HepG2 (cell line): ENCODE measurements around the gene RNF208. TPM values are rescaled to one million over a fixed set of nuclear protein-coding genes. Genes with fewer than 3 reads are reported as not detected.

Experiments used
- ATAD3A ChIP-seq: sonication (generic); formaldehyde crosslinking; IDR thresholded peaks from 2 replicates; pipeline ENCODE4 v1.4.0; 2020; ENCODE audit warnings: missing genetic modification reagents
- BATF2 ChIP-seq: sonication (generic); formaldehyde crosslinking; IDR thresholded peaks from 2 replicates; pipeline ENCODE4 v1.8.0; 2022; ENCODE audit warnings: mild to moderate bottlenecking, missing genetic modification reagents, moderate library complexity
- CBX5 ChIP-seq: sonication (generic); formaldehyde crosslinking; IDR thresholded peaks from 2 replicates; pipeline ENCODE4 v1.4.0; 2020; ENCODE audit warnings: missing genetic modification reagents, borderline replicate concordance
- CREB1 ChIP-seq, 2 experiments: fragments of 450-650 bp in 1 of 2; IDR thresholded peaks; 2 replicates each; pipeline ENCODE4 v1.6.1; 2016 to 2017; ENCODE audit warnings: control low read depth in 1 of 2, mild to moderate bottlenecking in 1 of 2, missing compliant biosample characterization in 1 of 2, missing genetic modification characterization in 1 of 2
- HMGXB4 ChIP-seq, 2 experiments: sonication (generic) in 1 of 2; formaldehyde crosslinking in 1 of 2; IDR thresholded peaks; 2 replicates each; pipeline versions ENCODE4 v1.4.0 to v1.6.1; 2018 to 2020; ENCODE audit warnings: missing genetic modification reagents in 2 of 2, borderline replicate concordance in 1 of 2, low read depth in 1 of 2, mild to moderate bottlenecking in 1 of 2, missing biosample characterization in 1 of 2
- HOXA3 ChIP-seq: sonication (generic); formaldehyde crosslinking; IDR thresholded peaks from 2 replicates; pipeline ENCODE4 v1.5.0; 2020; ENCODE audit warnings: missing genetic modification reagents
- HOXA7 ChIP-seq: sonication (generic); formaldehyde crosslinking; IDR thresholded peaks from 2 replicates; pipeline ENCODE4 v1.8.1; 2022; ENCODE audit warnings: mild to moderate bottlenecking, missing genetic modification reagents, moderate library complexity
- IRF2 ChIP-seq: IDR thresholded peaks from 2 replicates; pipeline ENCODE4 v1.6.1; 2018; ENCODE audit warnings: missing genetic modification reagents, missing compliant biosample characterization
- ISX ChIP-seq: sonication (generic); formaldehyde crosslinking; conservative IDR thresholded peaks from 2 replicates; pipeline ENCODE4 v1.5.0; 2020; ENCODE audit warnings: missing genetic modification reagents
- RARA ChIP-seq: IDR thresholded peaks from 2 replicates; pipeline ENCODE4 v1.6.1; 2016; ENCODE audit warnings: missing genetic modification reagents, missing compliant biosample characterization
- SUZ12 ChIP-seq: fragments of 150-350 bp; IDR thresholded peaks from 2 replicates; pipeline ENCODE4 v1.6.1; 2014; ENCODE audit warnings: low read depth, low read length
- TEAD3 ChIP-seq: optimal IDR thresholded peaks from 2 replicates; pipeline ENCODE3; 2016; ENCODE audit warnings: borderline replicate concordance
- ZBTB25 ChIP-seq: IDR thresholded peaks from 2 replicates; pipeline ENCODE4 v1.6.1; 2018; ENCODE audit warnings: missing genetic modification reagents
- ZFP36 ChIP-seq: fragments of 150-350 bp; IDR thresholded peaks from 2 replicates; pipeline ENCODE4 v1.6.1; 2018; ENCODE audit warnings: borderline replicate concordance, low read length, low read depth; ENCODE audit not compliant: partially characterized antibody
- ZFP41 ChIP-seq: sonication (generic); formaldehyde crosslinking; IDR thresholded peaks from 2 replicates; pipeline ENCODE4 v1.4.0; 2020; ENCODE audit warnings: mild to moderate bottlenecking, missing genetic modification reagents, borderline replicate concordance
- ZNF136 ChIP-seq: sonication (generic); formaldehyde crosslinking; IDR thresholded peaks from 2 replicates; pipeline ENCODE4 v1.8.1; 2022; ENCODE audit warnings: low read depth, mild to moderate bottlenecking, moderate library complexity, missing genetic modification reagents
- ZNF251 ChIP-seq: sonication (generic); formaldehyde crosslinking; IDR thresholded peaks from 2 replicates; pipeline ENCODE4 v1.9.0; 2021; ENCODE audit warnings: mild to moderate bottlenecking, missing genetic modification reagents
- ZNF33B ChIP-seq: sonication (generic); formaldehyde crosslinking; IDR thresholded peaks from 2 replicates; pipeline ENCODE4 v1.5.1; 2020; ENCODE audit warnings: mild to moderate bottlenecking, missing genetic modification reagents
- ZNF354B ChIP-seq: sonication (generic); formaldehyde crosslinking; IDR thresholded peaks from 2 replicates; pipeline ENCODE4 v1.8.0; 2022; ENCODE audit warnings: mild to moderate bottlenecking, missing genetic modification reagents
- ZNF367 ChIP-seq: sonication (generic); formaldehyde crosslinking; IDR thresholded peaks from 2 replicates; pipeline ENCODE4 v1.4.0; 2020; ENCODE audit warnings: missing genetic modification reagents, borderline replicate concordance
- ZNF44 ChIP-seq: sonication (generic); formaldehyde crosslinking; IDR thresholded peaks from 2 replicates; pipeline ENCODE4 v1.5.1; 2020; ENCODE audit warnings: mild to moderate bottlenecking, missing genetic modification reagents
- ZNF446 ChIP-seq: sonication (generic); formaldehyde crosslinking; IDR thresholded peaks from 2 replicates; pipeline ENCODE4 v1.5.0; 2020; ENCODE audit warnings: mild to moderate bottlenecking, missing genetic modification reagents
- polyA plus RNA-seq, 8 experiments: library from polyadenylated mRNA; depleted of rRNA in 3 of 8; stranded (reverse) in 7 of 8; unstranded in 1 of 8; fragments of >200 nt; fragmentation: Illumina TruSeq in 4 of 8; extraction: Trizol in 4 of 8; gene quantifications; 2 replicates each; pipeline versions ENCODE4 v1.2.1 to v1.2.3, GENCODE V29; 2011 to 2016; ENCODE audit warnings: low read depth in 4 of 8, missing spikeins in 1 of 8, mixed read lengths in 1 of 8; ENCODE audit not compliant: insufficient read depth in 1 of 8
- total RNA-seq, 5 experiments: library from RNA; depleted of rRNA; stranded (reverse); fragments of >200 nt; fragmentation: Illumina TruSeq; extraction: Trizol; gene quantifications; 2 replicates each; pipeline ENCODE4 v1.2.3, GENCODE V29; 2016; ENCODE audit warnings: low read depth in 1 of 5
- TF ChIP-seq, protein P1 (sequence below): sonication (generic); formaldehyde crosslinking; IDR thresholded peaks from 2 replicates; pipeline ENCODE4 v1.5.0; 2020; ENCODE audit warnings: missing genetic modification reagents, mild to moderate bottlenecking, borderline replicate concordance
- TF ChIP-seq, protein P2 (sequence below): sonication (generic); formaldehyde crosslinking; IDR thresholded peaks from 2 replicates; pipeline ENCODE4 v1.8.1; 2023; ENCODE audit warnings: mild to moderate bottlenecking, moderate library complexity, missing genetic modification reagents

RNF208 gene
- total and polyA plus RNA-seq, 2 of the 13 experiments (the other 11 are each of a cell fraction or from before 2014, with no cell fraction given) = 1.6 to 2.1 TPM

DNA sequence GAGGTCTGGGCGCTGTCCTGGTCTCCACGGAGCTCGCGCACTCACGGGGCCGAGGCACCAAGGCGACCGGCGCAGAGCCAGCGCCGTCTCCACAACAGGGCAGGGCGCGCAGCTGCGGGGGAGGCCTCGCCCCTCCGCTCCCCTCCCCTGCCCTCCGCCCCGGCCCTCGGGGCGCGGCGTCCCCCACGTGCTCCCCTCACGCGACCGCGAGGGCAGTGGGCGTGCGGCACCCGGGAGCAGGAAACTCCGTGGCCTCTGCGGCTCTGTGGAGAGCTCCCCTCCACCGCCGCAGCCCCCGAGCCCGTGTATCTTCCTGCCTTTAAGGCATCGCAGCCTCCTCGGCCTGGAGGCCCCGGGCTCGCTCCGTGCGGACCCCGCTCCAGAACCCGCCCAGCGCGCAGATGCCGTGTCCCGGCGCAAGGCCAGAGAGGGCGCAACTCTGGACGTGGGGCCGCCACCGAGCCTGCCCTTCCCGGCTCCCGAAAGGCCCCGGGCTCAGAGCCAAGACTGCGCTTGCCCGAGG lies 18.3 kb upstream of the RNF208 start (continued):
- TF ChIP-seq HOXA3 (CRISPR knock-in tag) (peak; percentile 61), BATF2 (CRISPR knock-in tag) (0 out of 2 replicates have a peak, but pooled peaks have one; percentile 69), HMGXB4 (CRISPR knock-in tag; IDR thresholded peaks at IDR 0.05; ENCODE audit: borderline replicate concordance in 1 of 2, low read depth in 1 of 2) (peak; percentile 85 to 95; a peak in 3 of 4 replicates), RARA (CRISPR knock-in tag) (peak; percentile 42), CREB1 (IDR thresholded peaks at IDR 0.05) (no peak), CREB1 (CRISPR knock-in tag; IDR thresholded peaks at IDR 0.05) (no peak), ISX (no peak), HOXA7 (CRISPR knock-in tag) (no peak), ZNF367 (no peak), ZNF251 (CRISPR knock-in tag) (no peak), CBX5 (CRISPR knock-in tag) (no peak), IRF2 (CRISPR knock-in tag) (no peak), ZNF136 (no peak), ATAD3A (no peak), ZNF354B (CRISPR knock-in tag) (no peak), ZNF446 (CRISPR knock-in tag) (peak; percentile 89), ZBTB25 (CRISPR knock-in tag) (peak; percentile 96), ZNF33B (CRISPR knock-in tag) (peak; percentile 58; the same call in 1 of the 2 replicates), SUZ12 (no peak), TEAD3 (CRISPR knock-in tag) (no peak), ZNF44 (peak; percentile 70; the same call in 1 of the 2 replicates), ZFP36 (no peak), ZFP41 (CRISPR knock-in tag) (peak; percentile 84; the same call in 1 of the 2 replicates)
- TF ChIP-seq, protein P1, sequence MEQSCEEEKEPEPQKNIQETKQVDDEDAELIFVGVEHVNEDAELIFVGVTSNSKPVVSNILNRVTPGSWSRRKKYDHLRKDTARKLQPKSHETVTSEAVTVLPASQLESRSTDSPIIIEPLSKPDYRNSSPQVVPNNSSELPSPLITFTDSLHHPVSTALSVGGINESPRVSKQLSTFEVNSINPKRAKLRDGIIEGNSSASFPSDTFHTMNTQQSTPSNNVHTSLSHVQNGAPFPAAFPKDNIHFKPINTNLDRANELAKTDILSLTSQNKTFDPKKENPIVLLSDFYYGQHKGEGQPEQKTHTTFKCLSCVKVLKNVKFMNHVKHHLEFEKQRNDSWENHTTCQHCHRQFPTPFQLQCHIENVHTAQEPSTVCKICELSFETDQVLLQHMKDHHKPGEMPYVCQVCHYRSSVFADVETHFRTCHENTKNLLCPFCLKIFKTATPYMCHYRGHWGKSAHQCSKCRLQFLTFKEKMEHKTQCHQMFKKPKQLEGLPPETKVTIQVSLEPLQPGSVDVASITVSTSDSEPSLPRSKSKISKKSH = no peak; the same call in 1 of the 2 replicates
- TF ChIP-seq, protein P2, sequence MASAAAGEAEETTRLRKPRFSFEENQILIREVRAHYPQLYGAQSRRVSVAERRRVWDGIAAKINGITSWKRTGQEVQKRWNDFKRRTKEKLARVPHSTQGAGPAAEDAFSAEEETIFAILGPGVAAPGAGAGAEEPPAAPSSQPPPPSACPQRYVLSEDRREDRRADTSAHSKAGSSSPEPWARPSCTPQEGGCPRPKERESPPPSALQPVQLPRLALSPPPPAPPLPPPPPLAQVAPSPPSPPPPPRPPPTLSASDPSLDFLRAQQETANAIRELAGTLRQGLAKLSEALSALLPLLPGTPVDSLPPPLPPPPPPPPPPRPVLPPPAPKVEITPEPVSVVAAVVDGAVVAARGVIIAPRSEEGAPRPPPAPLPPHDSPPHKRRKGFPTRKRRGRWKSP (CRISPR knock-in tag) = peak; percentile 99
